ENCODE data around the gene CRYGC.

CRYGC gene

GRCh38 chr2:208129744-208130711 is at the start of gene CRYGC:
Gene CRYGC, minus strand, starts transcription at chr2:208129828. Its CDS starts 36 bp downstream, at chr2:208129792.
- no peak within 1 kb of the TSS for H3K4me3 ChIP-seq (ENCODE audit: low read depth, low read length)

- no peak overlapping the region for H3K4me3 ChIP-seq (ENCODE audit: low read depth, low read length)
Measured at GRCh38 chr2:208179028-208179609, 49.5 kb upstream of the CRYGC start.

GRCh38 chr2:208175840-208176153 is 46.2 kb upstream of the CRYGC start:
- no peak overlapping the region for H3K4me3 ChIP-seq (ENCODE audit: low read depth, low read length)

- H3K4me3 ChIP-seq (ENCODE audit: low read depth, low read length) = no peak overlapping the region
Measured at GRCh38 chr2:208175069-208175839, 45.6 kb upstream of the CRYGC start.

GRCh38 chr2:208174144-208174543 is 44.5 kb upstream of the CRYGC start:
- H3K4me3 ChIP-seq (ENCODE audit: low read depth, low read length) = no peak overlapping the region

GRCh38 chr2:208172125-208172524 is 42.5 kb upstream of the CRYGC start:
- no peak overlapping the region for H3K4me3 ChIP-seq (ENCODE audit: low read depth, low read length)

GRCh38 chr2:208164951-208165755 is 35.5 kb upstream of the CRYGC start:
- no peak overlapping the region for H3K4me3 ChIP-seq (ENCODE audit: low read depth, low read length)

GRCh38 chr2:208163489-208163888 is 33.9 kb upstream of the CRYGC start, which contains the start of gene CRYGA:
Gene CRYGA, minus strand, starts transcription at chr2:208163589. Its CDS starts 33 bp downstream, at chr2:208163556.
- no peak within 1 kb of the TSS for H3K4me3 ChIP-seq (ENCODE audit: low read depth, low read length)

- H3K4me3 ChIP-seq (ENCODE audit: low read depth, low read length) = no peak overlapping the region
Measured at GRCh38 chr2:208156439-208156838, 26.8 kb upstream of the CRYGC start.

GRCh38 chr2:208153156-208153555 is 23.5 kb upstream of the CRYGC start:
- no peak overlapping the region for H3K4me3 ChIP-seq (ENCODE audit: low read depth, low read length)

GRCh38 chr2:208150956-208151355 is 21.3 kb upstream of the CRYGC start:
- no peak overlapping the region for H3K4me3 ChIP-seq (ENCODE audit: low read depth, low read length)

GRCh38 chr2:208150094-208150493 is 20.5 kb upstream of the CRYGC start:
- no peak overlapping the region for H3K4me3 ChIP-seq (ENCODE audit: low read depth, low read length)

- no peak overlapping the region for H3K4me3 ChIP-seq (ENCODE audit: low read depth, low read length)
Measured at GRCh38 chr2:208148803-208149202, 19.2 kb upstream of the CRYGC start.

- H3K4me3 ChIP-seq (ENCODE audit: low read depth, low read length) = no peak overlapping the region
Measured at GRCh38 chr2:208147759-208148158, 18.1 kb upstream of the CRYGC start.

- H3K4me3 ChIP-seq (ENCODE audit: low read depth, low read length) = no peak overlapping the region
Measured at GRCh38 chr2:208147008-208147407, 17.4 kb upstream of the CRYGC start.

- H3K4me3 ChIP-seq (ENCODE audit: low read depth, low read length) = no peak within 1 kb of the TSS
Measured at GRCh38 chr2:208146006-208146405, 16.4 kb upstream of the CRYGC start, which contains the start of gene CRYGB. Gene CRYGB, minus strand, starts transcription at chr2:208146158. Its CDS starts 38 bp downstream, at chr2:208146120.

- no peak overlapping the region for H3K4me3 ChIP-seq (ENCODE audit: low read depth, low read length)
Measured at GRCh38 chr2:208142925-208143799, 13.5 kb upstream of the CRYGC start.

- H3K4me3 ChIP-seq (ENCODE audit: low read depth, low read length) = no peak overlapping the region
Measured at GRCh38 chr2:208142240-208142924, 12.8 kb upstream of the CRYGC start.

GRCh38 chr2:208139447-208139846 is 9.8 kb upstream of the CRYGC start:
- no peak overlapping the region for H3K4me3 ChIP-seq (ENCODE audit: low read depth, low read length)
